Gastroesophageal sphincter (tissue), 3 donors: ENCODE measurements around the gene TMEM154.

Experiments used
- EP300 ChIP-seq: sonication (generic); formaldehyde crosslinking; IDR thresholded peaks from one replicate; pipeline ENCODE4 v1.6.1; 2017; ENCODE audit warnings: antibody characterized with exemption, mild to moderate bottlenecking
- POLR2AphosphoS5 ChIP-seq: sonication (generic); formaldehyde crosslinking; IDR thresholded peaks from one replicate; pipeline ENCODE4 v1.6.1; 2017; ENCODE audit warnings: antibody characterized with exemption
- TF ChIP-seq, protein P1 (sequence below), 4 experiments: fragments of 200-600 bp in 2 of 4; fragments of 450-650 bp in 2 of 4; sonication (generic) in 1 of 4; IDR thresholded peaks; one replicate each; pipeline ENCODE4 v1.5.1; 2017 to 2019; ENCODE audit warnings: antibody characterized with exemption in 4 of 4, mild to moderate bottlenecking in 2 of 4, moderate library complexity in 2 of 4

DNA sequence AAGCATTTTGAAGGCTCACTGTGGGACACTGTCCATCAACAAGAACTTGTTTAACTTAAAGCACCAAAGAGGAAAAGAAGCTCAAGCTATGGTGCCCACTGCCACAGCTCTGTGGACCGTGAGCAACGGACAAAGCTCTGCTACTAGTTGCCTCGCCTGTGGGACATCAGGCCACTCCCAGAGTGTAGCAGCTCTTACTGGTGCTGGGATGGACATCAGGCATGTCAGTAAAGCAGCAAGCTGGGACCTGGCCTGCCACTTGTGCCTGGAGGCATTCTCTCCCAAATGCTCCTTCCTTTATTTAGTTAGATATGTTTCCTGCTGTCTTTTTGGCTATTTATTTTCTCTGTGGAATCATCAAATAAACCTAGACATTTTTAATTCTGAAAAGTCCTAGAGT, 46.7 kb downstream of the TMEM154 start:
- TF ChIP-seq, protein P1, sequence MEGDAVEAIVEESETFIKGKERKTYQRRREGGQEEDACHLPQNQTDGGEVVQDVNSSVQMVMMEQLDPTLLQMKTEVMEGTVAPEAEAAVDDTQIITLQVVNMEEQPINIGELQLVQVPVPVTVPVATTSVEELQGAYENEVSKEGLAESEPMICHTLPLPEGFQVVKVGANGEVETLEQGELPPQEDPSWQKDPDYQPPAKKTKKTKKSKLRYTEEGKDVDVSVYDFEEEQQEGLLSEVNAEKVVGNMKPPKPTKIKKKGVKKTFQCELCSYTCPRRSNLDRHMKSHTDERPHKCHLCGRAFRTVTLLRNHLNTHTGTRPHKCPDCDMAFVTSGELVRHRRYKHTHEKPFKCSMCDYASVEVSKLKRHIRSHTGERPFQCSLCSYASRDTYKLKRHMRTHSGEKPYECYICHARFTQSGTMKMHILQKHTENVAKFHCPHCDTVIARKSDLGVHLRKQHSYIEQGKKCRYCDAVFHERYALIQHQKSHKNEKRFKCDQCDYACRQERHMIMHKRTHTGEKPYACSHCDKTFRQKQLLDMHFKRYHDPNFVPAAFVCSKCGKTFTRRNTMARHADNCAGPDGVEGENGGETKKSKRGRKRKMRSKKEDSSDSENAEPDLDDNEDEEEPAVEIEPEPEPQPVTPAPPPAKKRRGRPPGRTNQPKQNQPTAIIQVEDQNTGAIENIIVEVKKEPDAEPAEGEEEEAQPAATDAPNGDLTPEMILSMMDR (IDR thresholded peaks at IDR 0.05) = no peak
- TF ChIP-seq POLR2AphosphoS5 (no peak), EP300 (no peak)
